GM12878 (cell line): ENCODE results near the gene CD151. TPM values are rescaled to one million over a fixed set of nuclear protein-coding genes. Genes with fewer than 3 reads are reported as not detected.

ENCODE experiments used
- ATF7 ChIP-seq: fragments of 450-650 bp; IDR thresholded peaks from 2 replicates; pipeline ENCODE4 v1.6.1; 2016; ENCODE audit warnings: low read depth, mild to moderate bottlenecking
- BACH1 ChIP-seq: fragments of 450-650 bp; IDR thresholded peaks from 2 replicates; pipeline ENCODE4 v1.6.1; 2017; ENCODE audit warnings: mild to moderate bottlenecking, borderline replicate concordance
- CEBPB ChIP-seq, 2 experiments: fragments of 150-350 bp in 1 of 2; IDR thresholded peaks; 2 replicates each; pipeline ENCODE4 v1.6.1; 2012 to 2014; ENCODE audit warnings: low read depth in 2 of 2, low read length in 2 of 2, borderline replicate concordance in 1 of 2, inconsistent platforms in 1 of 2
- CHD1 ChIP-seq: IDR thresholded peaks from 2 replicates; pipeline ENCODE4 v1.6.1; 2012; ENCODE audit warnings: low read depth, low read length, improper control_type of control experiment
- E2F4 ChIP-seq: IDR thresholded peaks from 2 replicates; pipeline ENCODE4 v1.6.1; 2012; ENCODE audit warnings: low read depth, low read length, improper control_type of control experiment
- KLF5 ChIP-seq: fragments of 450-650 bp; IDR thresholded peaks from 2 replicates; pipeline ENCODE4 v1.6.1; 2014; ENCODE audit warnings: mild to moderate bottlenecking; ENCODE audit not compliant: partially characterized antibody
- LARP7 ChIP-seq: fragments of 450-650 bp; IDR thresholded peaks from 2 replicates; pipeline ENCODE4 v1.6.1; 2017; ENCODE audit warnings: mild to moderate bottlenecking
- MEF2A ChIP-seq: IDR thresholded peaks from 2 replicates; pipeline ENCODE4 v1.6.1; 2011; ENCODE audit warnings: low read depth, mild to moderate bottlenecking, low read length, moderate library complexity; ENCODE audit not compliant: insufficient read depth
- MXI1 ChIP-seq: fragments of 150-350 bp; IDR thresholded peaks from 2 replicates; pipeline ENCODE4 v1.6.1; 2011; ENCODE audit warnings: low read depth, mild to moderate bottlenecking, inconsistent platforms, low read length, improper control_type of control experiment
- MYB ChIP-seq: fragments of 150-350 bp; IDR thresholded peaks from 2 replicates; pipeline ENCODE4 v1.6.1; 2014; ENCODE audit warnings: mild to moderate bottlenecking, low read depth, low read length, borderline replicate concordance
- NFYB ChIP-seq: IDR thresholded peaks from 2 replicates; pipeline ENCODE4 v1.6.1; 2011; ENCODE audit warnings: low read depth, mild to moderate bottlenecking, low read length, improper control_type of control experiment, moderate library complexity; ENCODE audit not compliant: insufficient read depth
- NR2C1 ChIP-seq: fragments of 450-650 bp; IDR thresholded peaks from 2 replicates; pipeline ENCODE4 v1.6.1; 2017; ENCODE audit warnings: antibody characterized with exemption, mild to moderate bottlenecking, moderate library complexity
- POLR2A ChIP-seq: IDR thresholded peaks from 2 replicates; pipeline ENCODE4 v1.6.1; 2011; ENCODE audit warnings: low read depth, mild to moderate bottlenecking, low read length
- RBBP5 ChIP-seq: fragments of 200-600 bp; sonication (generic); conservative IDR thresholded peaks from 2 replicates; pipeline ENCODE4 v1.6.1; 2016
- RELA ChIP-seq: fragments of 450-650 bp; IDR thresholded peaks from 2 replicates; pipeline ENCODE4 v1.8.0; 2014; ENCODE audit warnings: borderline replicate concordance; ENCODE audit not compliant: partially characterized antibody
- RELB ChIP-seq: fragments of 450-650 bp; IDR thresholded peaks from 2 replicates; pipeline ENCODE4 v1.6.1; 2017; ENCODE audit warnings: low read depth, mild to moderate bottlenecking, moderate library complexity
- SREBF1 ChIP-seq: IDR thresholded peaks from 2 replicates; pipeline ENCODE4 v1.6.1; 2012; ENCODE audit warnings: mild to moderate bottlenecking, low read length
- ZBED1 ChIP-seq: IDR thresholded peaks from 2 replicates; pipeline ENCODE4 v1.6.1; 2016; ENCODE audit warnings: borderline replicate concordance
- ZBTB4 ChIP-seq: fragments of 450-650 bp; formaldehyde crosslinking; IDR thresholded peaks from 2 replicates; pipeline ENCODE4 v1.4.0; 2022; ENCODE audit warnings: mild to moderate bottlenecking, moderate library complexity
- ZBTB40 ChIP-seq: fragments of 450-650 bp; IDR thresholded peaks from 2 replicates; pipeline ENCODE4 v1.6.1; 2016; ENCODE audit warnings: mild to moderate bottlenecking, moderate library complexity, borderline replicate concordance
- ZNF207 ChIP-seq: fragments of 450-650 bp; IDR thresholded peaks from 2 replicates; pipeline ENCODE4 v1.6.1; 2014; ENCODE audit warnings: antibody characterized with exemption, mild to moderate bottlenecking, borderline replicate concordance
- polyA plus RNA-seq, 11 experiments: library from polyadenylated mRNA; depleted of rRNA in 4 of 11; unstranded in 6 of 11; stranded (reverse) in 5 of 11; fragments of >200 nt; fragmentation: Nextera tagmentation in 4 of 11; fragmentation: Illumina TruSeq in 1 of 11; extraction: Ambion mirVana in 4 of 11; extraction: Trizol in 1 of 11; gene quantifications; 1 replicate in 1 of 11; 2 replicates in 10 of 11; pipeline versions ENCODE4 v1.2.1 to v1.2.3, GENCODE V29; 2011 to 2016; ENCODE audit warnings: inconsistent platforms in 2 of 11, missing spikeins in 2 of 11, low read depth in 1 of 11
- total RNA-seq, 4 experiments: library from RNA; depleted of rRNA in 3 of 4; stranded (reverse); fragments of >200 nt in 3 of 4; fragmentation: Illumina TruSeq in 1 of 4; extraction: Trizol in 1 of 4; gene quantifications; 2 replicates each; pipeline versions ENCODE4 v1.2.1 to v1.2.3, GENCODE V29; 2013 to 2021

Gene CD151
- total and polyA plus RNA-seq, 10 of the 15 experiments (the other 5 are each of a cell fraction or from before 2014, with no cell fraction given) = 0.52 to 41.7 (median 14.7) TPM

- peak; percentile 66 for TF ChIP-seq RELA
- TF ChIP-seq KLF5 = no peak
- TF ChIP-seq NFYB = peak; percentile 93
- TF ChIP-seq MYB = no peak
- no peak; the same call in 1 of the 2 replicates for TF ChIP-seq BACH1
- TF ChIP-seq POLR2A = peak; percentile 89
- TF ChIP-seq ZBTB4 (CRISPR knock-in tag) = no peak
- TF ChIP-seq ZBED1 = no peak
- peak; percentile 93 for TF ChIP-seq ZBTB40
- TF ChIP-seq RELB = peak; percentile 86
- TF ChIP-seq RBBP5 = no peak
- TF ChIP-seq MEF2A = 0 out of 2 replicates have a peak, but pooled peaks have one; percentile 31
- TF ChIP-seq CHD1 = no peak
- TF ChIP-seq LARP7 = peak; percentile 52; the same call in 1 of the 2 replicates
- TF ChIP-seq ZNF207 = peak; percentile 67; the same call in 1 of the 2 replicates
- peak; percentile 73 for TF ChIP-seq NR2C1
- TF ChIP-seq ATF7 = peak; percentile 96
- peak; percentile 76 for TF ChIP-seq MXI1
- 0 out of 2 replicates have a peak, but pooled peaks have one; percentile 12 for TF ChIP-seq E2F4
- TF ChIP-seq SREBF1 = peak; percentile 29
- TF ChIP-seq CEBPB (IDR thresholded peaks at IDR 0.05; ENCODE audit: borderline replicate concordance in 1 of 2, low read depth in 2 of 2, low read length in 2 of 2) = no peak
These were observed 23.3 kb upstream of the CD151 start, which contains the start of gene RPLP2 (continued) for GRCh38 chr11:809287-810039.
